Hepatocyte (in vitro differentiated cells): ENCODE measurements around the gene CCDC126. TPM values are rescaled to one million over a fixed set of nuclear protein-coding genes. Genes with fewer than 3 reads are reported as not detected.
A peak's percentile ranks its signal among the peaks of the same experiment; 100 is the strongest.
"Not testable (repeated sequence)": the region's sequence is repeated elsewhere in the genome, so short reads cannot be mapped to it uniquely, and the experiment has no call there.

Experiments used
- DNase-seq: peaks from one replicate; pipeline ENCODE4 v3.0.0-alpha.2; 2016; ENCODE audit warnings: low spot score
- H2AFZ ChIP-seq: fragments of 200-600 bp; sonication (generic); 2 replicates; pipeline ENCODE4 v1.6.0; 2016; ENCODE audit warnings: antibody characterized with exemption, mild to moderate bottlenecking
- H3K27ac ChIP-seq: fragments of 200-600 bp; sonication (generic); 2 replicates; pipeline ENCODE4 v1.5.1; 2016; ENCODE audit warnings: mild to moderate bottlenecking
- H3K27me3 ChIP-seq: fragments of 200-600 bp; sonication (generic); 2 replicates; pipeline ENCODE4 v1.6.1; 2016
- H3K36me3 ChIP-seq: fragments of 200-600 bp; sonication (generic); replicated peaks from 2 replicates; pipeline ENCODE4 v1.5.1; 2016; ENCODE audit warnings: low read depth; ENCODE audit not compliant: insufficient read depth
- H3K4me1 ChIP-seq: fragments of 200-600 bp; sonication (generic); 2 replicates; pipeline ENCODE4 v1.5.1; 2016; ENCODE audit warnings: mild to moderate bottlenecking, moderate library complexity; ENCODE audit not compliant: insufficient read depth
- H3K4me2 ChIP-seq: fragments of 200-600 bp; sonication (generic); 2 replicates; pipeline ENCODE4 v1.6.0; 2016
- H3K4me3 ChIP-seq: fragments of 200-600 bp; sonication (generic); 2 replicates; pipeline ENCODE4 v1.5.1; 2016; ENCODE audit warnings: mild to moderate bottlenecking
- H3K79me2 ChIP-seq: fragments of 200-600 bp; sonication (generic); 2 replicates; pipeline ENCODE4 v1.6.0; 2017; ENCODE audit warnings: mild to moderate bottlenecking
- H3K9me2 ChIP-seq: fragments of 200-600 bp; sonication (generic); replicated peaks from 2 replicates; pipeline ENCODE4 v1.6.0; 2017; ENCODE audit warnings: mild to moderate bottlenecking; ENCODE audit not compliant: insufficient read depth
- H3K9me3 ChIP-seq: fragments of 200-600 bp; sonication (generic); 2 replicates; pipeline ENCODE4 v1.5.1; 2016; ENCODE audit warnings: low read depth, mild to moderate bottlenecking
- H4K20me1 ChIP-seq: fragments of 200-600 bp; sonication (generic); 2 replicates; pipeline ENCODE4 v1.6.0; 2016; ENCODE audit warnings: mild to moderate bottlenecking; ENCODE audit not compliant: insufficient read depth, poor library complexity, severe bottlenecking
- CTCF ChIP-seq: fragments of 200-600 bp; sonication (generic); IDR thresholded peaks from 2 replicates; pipeline ENCODE4 v1.5.1; 2016; ENCODE audit warnings: antibody characterized with exemption, mild to moderate bottlenecking; ENCODE audit not compliant: poor library complexity
- EZH2 ChIP-seq: fragments of 200-600 bp; sonication (generic); IDR thresholded peaks from 2 replicates; pipeline ENCODE4 v1.6.1; 2016; ENCODE audit warnings: antibody characterized with exemption, mild to moderate bottlenecking, borderline replicate concordance
- EZH2phosphoT487 ChIP-seq: fragments of 200-600 bp; sonication (generic); IDR thresholded peaks from one replicate; pipeline ENCODE4 v1.6.1; 2018; ENCODE audit warnings: antibody characterized with exemption, mild to moderate bottlenecking, low read depth, moderate library complexity; ENCODE audit not compliant: unreplicated experiment, severe bottlenecking
- WGBS: methylation state at CpG from one replicate; pipeline ENCODE4 v1.1.6; 2016; ENCODE audit warnings: low lambda C conversion rate; ENCODE audit errors: missing lambda C conversion rate; 5-methylcytosine and 5-hydroxymethylcytosine counted together
- polyA plus RNA-seq: library from polyadenylated mRNA; unstranded; fragments of >200 nt; fragmentation: Nextera tagmentation; extraction: Ambion mirVana; gene quantifications from 2 replicates; pipeline ENCODE4 v1.2.1, GENCODE V29; 2016
- total RNA-seq: library from RNA; depleted of rRNA; stranded (reverse); fragments of >200 nt; gene quantifications from 2 replicates; pipeline ENCODE4 v1.2.3, GENCODE V29; 2014

CCDC126 gene
- total and polyA plus RNA-seq, 2 experiments from 2014 or later, result 19.4 to 33.7 TPM

- Histone ChIP-seq H3K27me3 (no peaks in the 10 kb centered on the region), H3K27ac (no peak overlapping the region), H3K4me3 (no peak overlapping the region), H3K36me3 (no peaks in the 10 kb centered on the region), H4K20me1 (no peaks in the 10 kb centered on the region), H3K9me3 (no peaks in the 10 kb centered on the region), H3K4me2 (no peak overlapping the region), H3K4me1 (no peaks in the 10 kb centered on the region), H3K79me2 (no peaks in the 10 kb centered on the region), H2AFZ (peak overlapping the region; percentile 34), H3K9me2 (no peaks in the 10 kb centered on the region)
- peak; percentile 82 for DNase-seq
- 30% methylated on average over 5 of the region's 5 CpGs for WGBS
- TF ChIP-seq CTCF (peak; percentile 96), EZH2phosphoT487 (no peak), EZH2 (no peak)
These were observed 26.5 kb upstream of the CCDC126 start for GRCh38 chr7:23570592-23571200.

- not testable (repeated sequence) for H4K20me1 ChIP-seq, H3K27me3 ChIP-seq
- 97% methylated on average over 1 of the region's 1 CpG for WGBS
These were observed 15.2 kb upstream of the CCDC126 start for GRCh38 chr7:23581975-23582374.

DNA sequence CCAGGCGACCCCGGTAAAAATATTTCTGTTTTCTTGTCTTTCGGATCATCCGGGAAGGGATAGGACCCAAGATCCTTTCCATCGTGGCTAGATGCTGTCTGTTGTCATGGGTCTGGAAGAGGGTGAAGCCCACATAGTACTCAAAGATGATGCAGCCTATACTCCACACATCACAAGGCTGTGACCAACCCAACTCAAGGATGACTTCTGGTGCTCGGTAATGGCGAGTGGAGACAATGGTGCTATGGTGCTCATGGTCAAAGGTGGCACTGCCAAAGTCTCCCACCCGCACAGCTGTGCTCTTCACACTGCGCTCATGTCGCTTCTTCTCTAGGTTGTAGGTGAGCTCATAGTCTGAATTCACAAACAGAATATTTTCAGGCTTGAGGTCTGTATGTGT, 11.9 kb upstream of the CCDC126 start:
- not testable (repeated sequence) for H3K9me2 ChIP-seq, H3K27ac ChIP-seq, H3K27me3 ChIP-seq, H3K4me2 ChIP-seq, H2AFZ ChIP-seq, H3K4me3 ChIP-seq, H3K9me3 ChIP-seq, H3K4me1 ChIP-seq, H4K20me1 ChIP-seq, H3K79me2 ChIP-seq, DNase-seq, H3K36me3 ChIP-seq
- 97% methylated on average over 10 of the region's 10 CpGs for WGBS

More at GRCh38 chr7:23581975-23582374, 15.2 kb upstream of the CCDC126 start:
- not testable (repeated sequence) for H3K4me3 ChIP-seq, DNase-seq, H3K79me2 ChIP-seq, H3K9me2 ChIP-seq, H3K36me3 ChIP-seq, H3K4me1 ChIP-seq, H3K4me2 ChIP-seq, H3K9me3 ChIP-seq, H3K27ac ChIP-seq, H2AFZ ChIP-seq

DNA sequence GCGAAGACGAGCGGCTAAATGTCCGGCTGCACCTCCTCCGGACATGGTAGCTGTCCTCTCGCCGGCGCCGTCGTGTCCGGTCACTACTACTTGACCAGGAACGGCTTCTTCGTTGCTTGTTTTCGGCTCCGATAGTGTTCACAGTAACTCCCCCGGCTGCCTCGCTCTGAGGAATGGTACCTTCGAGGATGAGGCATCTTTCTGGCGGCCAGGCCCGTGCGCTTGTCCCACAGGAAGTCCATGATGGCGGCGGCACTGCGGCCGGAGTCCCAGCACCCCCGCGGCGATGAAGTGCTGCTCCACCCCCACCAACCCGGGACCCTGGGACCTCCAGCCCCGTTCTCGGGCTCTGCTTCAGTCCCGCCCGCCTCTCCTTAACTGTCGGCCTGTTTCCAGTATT, 11.0 kb upstream of the CCDC126 start:
- DNase-seq, result no peak
- Histone ChIP-seq H3K4me2 (no peak overlapping the region), H3K79me2 (no peaks in the 10 kb centered on the region), H2AFZ (no peak overlapping the region), H3K9me3 (no peaks in the 10 kb centered on the region), H3K27me3 (no peaks in the 10 kb centered on the region), H3K27ac (no peak overlapping the region), H3K36me3 (no peaks in the 10 kb centered on the region), H3K4me1 (no peaks in the 10 kb centered on the region), H3K4me3 (no peak overlapping the region), H3K9me2 (no peaks in the 10 kb centered on the region), H4K20me1 (no peaks in the 10 kb centered on the region)
- TF ChIP-seq EZH2, result no peak
- no peak for TF ChIP-seq CTCF
- TF ChIP-seq EZH2phosphoT487, result no peak
- WGBS, result 98% methylated on average over 32 of the region's 34 CpGs
